ENCODE results near the gene SINHCAF. TPM values are rescaled to one million over a fixed set of nuclear protein-coding genes. Genes with fewer than 3 reads are reported as not detected.

The SINHCAF gene
- total and polyA plus RNA-seq, 9 of the 15 experiments (the other 6 are each of a cell fraction or from before 2014, with no cell fraction given) = 73.2 to 185 (median 110) TPM

- TF ChIP-seq SRSF7 (optimal IDR thresholded peaks at IDR 0.05; ENCODE audit: low read depth, low read length) (no peak), CHD7 (IDR thresholded peaks at IDR 0.05; ENCODE audit: low read depth, low read length) (no peak), ZKSCAN8 (CRISPR knock-in tag; IDR thresholded peaks at IDR 0.05) (no peak), ZNF239 (CRISPR knock-in tag; IDR thresholded peaks at IDR 0.05) (no peak), FOXO4 (CRISPR knock-in tag; IDR thresholded peaks at IDR 0.05) (no peak), FIP1L1 (IDR thresholded peaks at IDR 0.05; ENCODE audit: low read depth, low read length, poor library complexity, severe bottlenecking) (no peak)
Observed at GRCh38 chr12:31312431-31312830, 13.5 kb downstream of the SINHCAF start (continued).

Measured in K562 (cell line).